HG03280 (cell line): Measurements from ENCODE around the gene PFN1.

Experiments used
- ATAC-seq: cut with Tn5 transposase; IDR thresholded peaks from one replicate; pipeline ENCODE4 v1.9.1; 2021; ENCODE audit warnings: mild to moderate bottlenecking, moderate library complexity; ENCODE audit not compliant: unreplicated experiment

PFN1 gene

DNA sequence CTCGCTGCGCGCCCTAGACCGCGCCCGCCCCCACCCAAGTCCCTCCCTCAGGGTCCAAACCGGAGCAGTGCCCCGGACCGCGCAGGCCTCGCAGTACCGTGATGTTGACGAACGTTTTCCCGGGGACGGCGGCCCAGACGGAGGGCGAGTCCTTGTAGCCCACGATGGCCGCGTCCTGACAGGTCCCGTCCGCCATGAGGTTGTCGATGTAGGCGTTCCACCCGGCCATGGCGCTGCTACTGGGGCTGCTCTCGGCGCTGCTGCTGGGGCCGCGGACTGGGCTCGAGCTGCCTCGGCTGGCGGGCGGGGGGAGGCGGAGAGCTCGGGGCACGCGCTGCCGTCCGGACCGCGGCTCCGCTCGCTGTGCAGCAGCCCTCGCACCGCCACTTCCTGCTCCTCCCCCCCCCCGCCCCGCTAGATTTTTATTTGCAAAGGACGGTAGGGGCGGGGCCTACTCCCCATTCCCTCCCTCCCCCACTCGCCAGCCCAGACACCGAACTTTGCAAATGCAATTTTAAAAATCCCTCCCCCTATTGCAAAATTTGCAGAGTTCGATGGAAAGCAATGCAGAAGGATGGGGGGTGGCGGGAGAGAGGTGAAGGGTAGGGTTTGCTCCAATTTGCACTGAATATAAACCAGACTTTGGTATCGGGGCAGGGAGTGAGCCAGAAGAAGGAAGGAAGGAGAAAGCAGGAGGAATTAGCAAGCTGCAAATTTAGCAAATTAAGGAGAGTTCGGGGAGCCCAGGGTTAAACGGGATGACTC lies at the start of gene PFN1:
TSS of gene PFN1 (minus strand) at position 365 of the 765 bp plus-strand sequence. CDS start at position 229, 136 bp downstream.
- ATAC-seq, result peak; percentile 26

DNA sequence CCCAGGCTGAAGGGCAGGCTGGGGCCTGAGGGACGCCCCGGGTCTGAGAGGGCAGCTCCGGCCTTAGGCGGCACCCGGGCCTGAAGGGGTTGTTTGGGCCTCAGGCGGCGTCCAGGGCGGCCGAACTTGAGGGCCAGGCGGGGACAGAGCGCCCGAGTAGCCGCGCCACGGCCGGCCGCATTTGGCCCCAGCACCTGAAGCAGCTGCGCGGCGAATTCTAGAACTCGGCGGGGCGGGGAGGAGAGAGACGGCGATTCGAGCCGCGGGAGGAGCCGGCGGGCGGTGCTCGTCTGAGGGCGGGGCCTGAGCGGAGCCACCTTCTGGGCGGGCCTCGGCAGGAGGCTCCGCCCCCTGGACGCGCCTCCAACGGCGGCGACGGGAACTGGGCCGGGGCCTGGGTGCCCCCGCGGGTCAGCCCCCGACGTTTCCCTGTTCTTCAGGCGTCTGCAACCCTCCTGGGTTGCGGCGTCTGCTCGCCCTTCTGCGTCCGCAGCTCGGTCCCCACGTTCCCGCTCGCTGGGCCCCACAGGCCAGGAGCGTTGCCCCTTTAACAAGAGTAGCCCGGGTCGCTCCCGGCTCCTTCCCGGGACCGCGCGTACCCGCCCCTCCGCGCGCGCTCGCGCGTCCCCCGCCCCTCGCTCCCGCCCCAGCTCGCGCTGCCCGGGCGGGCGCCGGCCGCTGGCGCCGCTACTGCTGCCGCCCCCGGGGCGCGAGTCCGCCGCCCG lies 49.1 kb upstream of the PFN1 start, which contains the start of the genes INCA1 and KIF1C:
TSS of gene INCA1 (minus strand) at position 221 of the 725 bp plus-strand sequence. CDS start 3,085 bp downstream, outside the sequence.
TSS of gene KIF1C (plus strand) at position 649 of the 725 bp plus-strand sequence. CDS start 2,297 bp downstream, outside the sequence.
- ATAC-seq, result peak; percentile 86

DNA sequence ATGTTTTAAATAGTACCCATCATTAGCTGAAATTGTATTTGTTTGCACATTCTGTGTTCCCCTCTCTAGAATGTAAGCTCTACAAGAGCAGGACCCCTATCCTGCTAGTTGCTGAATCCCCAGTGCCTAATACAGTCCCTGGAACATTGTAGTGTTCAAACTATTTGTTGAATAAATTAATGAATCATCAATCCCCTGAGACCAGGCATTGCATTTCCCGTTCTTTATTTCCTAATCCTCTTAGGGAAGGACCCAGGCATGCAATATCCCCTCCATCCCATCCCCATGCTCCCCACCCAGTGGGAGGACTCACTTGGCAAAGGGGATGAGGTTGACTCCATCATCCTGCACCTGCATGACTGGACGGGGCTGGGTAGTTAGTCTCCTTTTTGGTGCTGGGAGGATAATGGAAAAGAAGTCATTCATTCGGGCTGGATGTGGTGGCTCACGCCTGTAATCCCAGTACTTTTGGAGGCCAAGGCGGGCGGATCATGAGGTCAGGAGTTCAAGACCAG lies 45.8 kb upstream of the PFN1 start:
- no peak for ATAC-seq

DNA sequence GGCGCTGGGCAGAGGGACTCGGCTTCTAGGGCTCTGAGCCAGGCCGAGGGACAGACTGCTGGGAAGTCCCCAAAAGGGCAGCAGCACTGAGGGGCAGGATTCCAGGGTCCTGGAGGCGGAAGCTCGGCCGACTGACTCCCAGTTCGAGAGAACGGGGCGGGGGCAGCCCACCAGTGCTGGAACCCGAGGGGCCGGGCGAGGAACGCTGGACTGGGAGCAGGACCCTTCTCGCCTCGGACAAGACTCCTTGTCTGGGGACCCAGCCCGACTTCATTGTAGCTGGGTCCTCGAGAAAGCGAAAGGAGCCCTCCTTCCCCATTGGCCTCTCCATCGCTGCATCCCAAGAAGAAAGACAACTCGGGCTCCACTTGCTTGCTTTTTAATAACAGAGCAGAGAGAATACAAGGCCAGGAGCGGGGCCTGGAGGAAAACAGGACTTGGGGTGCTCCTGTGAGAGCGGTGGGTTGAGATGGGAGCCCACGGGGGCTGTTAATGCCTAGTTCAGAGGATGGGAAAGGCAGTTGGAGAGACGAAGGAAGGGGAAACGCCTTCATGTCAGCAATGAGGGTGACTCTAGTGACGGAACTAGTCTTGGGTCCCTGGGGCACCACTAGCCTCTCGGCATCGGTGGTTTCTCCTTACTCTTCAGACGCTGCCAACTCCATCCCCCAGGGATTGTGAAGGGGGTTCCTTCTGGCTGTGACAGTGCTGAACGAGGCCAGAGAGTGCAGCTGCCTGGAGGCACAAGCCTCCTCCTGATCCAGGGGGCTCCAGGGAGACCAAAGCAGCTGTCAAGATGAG lies 39.6 kb upstream of the PFN1 start:
- no peak for ATAC-seq

DNA sequence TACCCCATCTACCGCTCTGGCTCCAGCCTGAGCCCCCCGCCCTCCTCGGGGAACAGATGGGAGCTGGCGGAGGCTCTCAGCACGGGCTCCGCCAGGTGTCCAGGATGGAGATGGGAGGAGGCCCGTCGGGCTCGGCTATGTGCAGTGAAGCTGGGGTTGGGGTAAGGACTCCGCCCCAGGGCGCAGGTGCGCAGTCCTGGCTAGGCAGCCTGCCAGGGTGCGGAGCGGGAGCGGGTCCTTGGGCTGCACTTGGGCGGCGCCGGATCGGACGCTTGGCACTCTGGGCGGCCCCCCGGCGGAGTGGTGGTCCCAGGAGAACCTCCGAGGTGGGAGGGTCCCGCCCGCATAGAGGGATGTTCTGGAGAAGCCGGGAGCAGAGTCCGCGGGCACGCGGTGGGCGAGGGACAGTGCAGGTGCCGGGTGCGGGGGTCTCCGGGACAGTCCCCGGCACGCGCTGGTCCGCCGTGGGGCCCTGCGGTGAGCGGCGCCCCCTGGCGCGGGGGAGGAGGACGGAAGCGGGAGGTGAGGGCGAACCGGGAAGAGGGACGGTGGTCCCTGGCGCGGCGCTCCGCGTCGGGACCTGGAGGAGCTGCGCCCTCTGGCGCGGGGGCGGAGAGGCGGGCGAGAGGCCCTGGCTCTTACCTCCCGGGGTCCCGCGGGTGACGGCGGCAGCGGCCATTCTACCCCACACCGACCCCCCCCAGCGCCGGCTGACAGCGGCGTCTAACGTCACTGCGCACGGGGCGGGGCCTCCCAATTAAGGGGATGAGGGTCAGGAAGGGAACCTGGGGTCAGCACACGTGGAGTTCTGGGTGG lies 38.8 kb upstream of the PFN1 start, which contains the start of gene CAMTA2:
TSS of gene CAMTA2 (minus strand) at position 725 of the 816 bp plus-strand sequence. CDS start 1,453 bp downstream, outside the sequence.
- ATAC-seq, result peak; percentile 67

DNA sequence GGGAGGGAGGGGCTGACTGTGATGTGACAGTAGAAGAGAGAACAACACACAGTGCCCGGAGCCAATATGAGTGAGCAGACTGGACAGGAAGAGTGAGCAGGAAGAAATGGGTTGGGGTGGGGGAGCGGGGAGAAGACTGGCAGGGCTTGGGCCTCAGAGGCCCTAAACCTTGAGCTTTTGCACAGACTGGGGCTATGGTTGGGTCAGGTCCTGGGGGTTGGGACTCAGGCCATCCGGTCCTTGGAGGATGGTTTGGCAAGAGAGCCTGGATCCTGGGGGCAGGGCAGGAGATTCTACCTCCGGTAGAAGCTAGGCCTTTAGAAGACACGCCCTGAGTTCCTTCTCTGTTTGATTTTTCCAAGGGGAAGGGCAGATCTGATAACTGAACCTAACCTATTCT lies 38.1 kb upstream of the PFN1 start:
- ATAC-seq, result no peak

DNA sequence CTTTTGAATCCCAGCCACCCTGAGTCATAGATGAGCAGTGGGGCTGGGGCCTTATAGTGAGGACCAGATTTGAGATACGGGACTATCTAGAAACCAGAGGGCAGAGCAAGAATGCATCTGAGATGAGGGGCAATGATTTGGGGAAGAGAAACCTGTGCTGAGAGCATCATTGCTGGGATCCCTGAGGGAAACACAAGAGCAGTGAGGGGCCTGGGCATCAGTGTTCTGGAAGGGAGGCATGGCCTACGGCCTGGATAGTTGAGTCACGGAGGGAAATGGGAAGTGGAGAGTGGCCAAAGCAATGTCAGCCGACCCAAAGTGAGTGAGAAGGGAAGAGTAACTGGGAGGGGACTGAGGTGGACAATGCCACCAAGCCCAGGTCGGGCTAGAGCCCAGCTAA lies 34.0 kb upstream of the PFN1 start:
- ATAC-seq, result no peak

DNA sequence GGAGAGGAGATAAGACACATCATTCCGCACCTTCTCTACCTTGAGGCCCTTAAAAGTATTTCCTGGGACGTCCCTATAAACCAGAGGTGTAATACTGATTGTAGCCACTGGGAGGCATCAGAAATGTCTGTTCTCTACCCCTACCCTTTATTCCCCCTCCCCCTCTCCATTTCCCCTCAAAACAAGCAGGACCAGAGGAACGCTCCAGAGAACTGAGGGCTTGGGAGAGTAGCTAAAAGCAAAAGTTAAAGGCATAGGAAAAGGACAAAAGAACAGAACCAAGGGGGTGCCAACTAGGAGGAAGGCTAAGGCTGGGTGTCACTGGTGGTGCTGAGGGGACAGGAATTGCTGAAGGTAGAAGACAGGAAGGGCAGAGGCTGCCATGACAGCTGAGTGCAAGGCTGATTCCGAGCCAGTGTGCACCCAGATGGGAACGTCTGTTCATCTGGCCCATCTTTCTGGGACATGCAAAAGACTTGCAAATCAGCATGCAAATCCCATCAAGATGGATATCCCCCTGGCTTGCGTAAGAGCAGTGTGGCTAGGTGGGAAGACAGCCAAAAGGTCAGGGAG lies 32.4 kb upstream of the PFN1 start:
- ATAC-seq, result no peak

DNA sequence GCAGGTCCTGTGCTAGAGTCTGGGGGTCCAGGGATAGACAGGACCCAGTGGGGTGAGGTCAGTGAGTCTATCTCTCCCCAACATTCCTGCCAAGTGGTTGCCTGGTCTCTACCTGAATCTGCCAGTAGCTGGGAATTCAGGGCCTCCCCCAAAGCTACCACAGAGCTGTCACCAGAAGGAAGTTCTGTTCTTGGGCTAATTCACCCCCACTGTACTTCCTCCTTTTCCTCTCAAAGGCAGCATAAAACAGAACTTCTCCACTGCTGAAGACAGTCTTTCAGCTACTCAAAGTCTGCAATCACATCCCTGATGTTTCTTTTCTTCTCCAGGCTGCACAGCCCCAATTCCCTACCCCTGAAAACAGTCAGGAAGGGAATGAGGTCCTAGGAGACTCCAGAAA lies 30.4 kb upstream of the PFN1 start:
- ATAC-seq, result no peak

DNA sequence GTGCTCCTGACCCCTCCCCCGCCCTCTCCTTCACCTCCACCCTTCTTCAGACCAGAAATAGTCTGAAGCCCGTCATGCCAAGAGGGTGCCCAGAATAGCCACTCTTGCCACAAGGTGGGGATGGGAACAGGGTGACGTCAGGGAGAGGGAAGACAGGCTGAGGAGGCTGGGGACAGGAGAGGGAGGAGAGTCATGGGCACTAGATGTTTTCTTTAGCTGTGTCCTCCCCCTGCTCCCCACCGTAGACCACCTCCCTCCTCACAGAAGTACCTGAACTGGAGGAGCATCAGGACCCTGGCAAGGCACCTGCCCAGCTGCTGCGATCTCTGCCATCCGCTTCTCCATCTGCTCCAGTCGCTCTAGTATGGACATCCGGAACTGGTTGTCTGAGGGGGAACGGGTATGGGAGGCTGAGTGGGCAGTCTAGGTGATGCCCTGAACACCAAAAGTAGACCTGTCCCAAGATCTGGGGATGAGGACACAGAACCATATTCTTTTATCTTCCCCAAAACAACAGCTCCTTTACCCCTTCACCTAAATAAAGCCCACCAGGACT lies 25.9 kb upstream of the PFN1 start:
- ATAC-seq, result no peak

DNA sequence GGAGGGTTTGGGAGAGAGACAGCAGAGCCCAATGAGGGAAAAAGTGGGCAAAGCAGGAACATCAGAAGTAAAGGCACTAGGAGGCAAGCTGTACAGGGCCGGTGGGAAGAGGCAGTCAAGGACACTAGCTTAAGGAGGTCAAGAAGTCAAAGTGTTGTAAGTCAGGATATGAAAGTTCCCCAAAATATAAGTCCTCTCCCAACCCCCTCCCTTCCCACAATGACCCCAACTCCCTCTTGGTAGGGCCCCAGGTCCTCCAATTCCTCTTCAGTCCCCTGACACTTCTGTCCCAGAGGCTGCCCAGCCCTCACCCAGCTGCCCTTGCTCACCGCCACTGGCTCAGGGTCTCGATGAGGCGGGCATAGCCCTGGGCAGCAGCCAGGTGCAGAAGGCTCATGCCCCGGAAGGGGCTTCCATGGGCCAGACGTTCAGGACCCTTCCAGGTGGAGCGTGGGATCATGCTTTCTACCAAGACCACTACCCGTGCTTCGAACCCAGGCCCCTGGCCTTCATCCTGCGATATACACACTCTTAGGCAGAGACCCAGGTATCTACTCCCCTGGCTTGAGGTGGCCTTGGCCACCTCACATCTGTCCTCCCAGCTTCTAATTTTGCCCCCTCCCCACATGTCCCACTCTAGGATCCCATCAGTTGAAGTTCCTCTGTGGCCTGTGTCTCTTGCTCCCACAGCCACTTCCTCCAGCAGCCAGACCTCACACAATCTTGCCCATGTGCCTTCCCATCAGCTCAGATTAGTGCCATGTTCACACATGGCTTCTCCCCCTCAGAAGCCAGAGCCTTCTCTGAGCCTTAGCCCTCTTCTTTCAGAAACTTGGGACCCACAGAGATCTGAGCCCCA lies 25.2 kb upstream of the PFN1 start:
- ATAC-seq, result no peak

DNA sequence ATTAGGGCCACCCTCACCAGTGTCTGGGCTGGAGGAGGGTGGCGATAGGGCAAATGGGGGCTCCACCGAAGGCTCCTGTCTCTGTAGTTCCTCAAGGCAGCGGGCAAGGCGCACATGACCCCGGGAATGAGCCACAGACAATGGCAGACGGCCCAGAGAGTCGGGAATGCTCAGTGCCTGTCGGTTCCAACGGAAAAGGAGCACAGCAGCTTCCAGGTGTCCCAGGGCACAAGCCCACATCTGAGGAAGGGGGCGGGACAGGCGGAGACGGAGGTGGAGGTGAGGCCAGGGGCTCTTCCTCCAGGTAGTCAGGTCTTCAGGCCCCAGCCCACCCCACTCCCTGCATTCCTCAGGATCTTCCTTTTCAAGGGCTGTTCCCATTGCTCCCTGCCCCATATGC lies 24.4 kb upstream of the PFN1 start:
- ATAC-seq, result no peak

DNA sequence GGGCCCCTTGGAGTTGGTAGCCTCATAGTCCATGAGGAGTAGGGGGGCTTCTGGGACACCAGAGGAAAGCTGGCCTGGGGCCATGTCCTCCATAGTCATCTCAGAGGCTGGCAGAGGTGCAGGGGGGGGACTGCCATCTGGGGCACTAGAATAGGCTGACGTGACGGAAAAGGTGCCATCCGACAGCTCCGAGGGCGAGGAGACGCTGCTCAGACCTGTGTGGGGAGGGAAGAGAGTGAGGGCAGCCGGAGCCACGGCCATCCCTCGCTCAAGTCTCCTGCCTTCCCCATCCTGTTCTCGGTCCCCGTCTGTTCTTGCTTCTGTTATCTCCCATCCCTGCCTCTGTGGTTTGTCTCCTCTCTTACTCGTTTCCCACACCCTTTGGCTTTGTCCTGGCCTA lies 24.0 kb upstream of the PFN1 start:
- ATAC-seq, result no peak

DNA sequence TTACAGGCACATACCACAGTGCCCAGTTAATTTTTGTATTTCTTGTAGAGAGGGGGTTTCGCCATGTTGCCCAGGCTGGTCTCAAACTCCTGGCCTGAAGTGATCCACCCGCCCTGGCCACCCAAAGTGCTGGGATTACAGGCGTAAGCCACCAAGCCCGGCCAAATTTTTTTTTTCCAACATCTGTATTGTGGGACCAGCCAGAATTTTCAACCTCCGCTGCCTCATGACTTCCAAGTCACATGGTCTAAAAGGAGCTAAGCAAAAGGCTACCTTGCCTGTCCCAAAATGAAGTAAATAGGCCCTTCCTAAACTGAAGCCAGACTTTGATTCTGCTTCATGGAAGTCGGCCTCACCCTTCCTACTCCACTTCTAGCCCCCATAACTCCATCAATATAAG lies 23.5 kb upstream of the PFN1 start:
- ATAC-seq, result no peak

DNA sequence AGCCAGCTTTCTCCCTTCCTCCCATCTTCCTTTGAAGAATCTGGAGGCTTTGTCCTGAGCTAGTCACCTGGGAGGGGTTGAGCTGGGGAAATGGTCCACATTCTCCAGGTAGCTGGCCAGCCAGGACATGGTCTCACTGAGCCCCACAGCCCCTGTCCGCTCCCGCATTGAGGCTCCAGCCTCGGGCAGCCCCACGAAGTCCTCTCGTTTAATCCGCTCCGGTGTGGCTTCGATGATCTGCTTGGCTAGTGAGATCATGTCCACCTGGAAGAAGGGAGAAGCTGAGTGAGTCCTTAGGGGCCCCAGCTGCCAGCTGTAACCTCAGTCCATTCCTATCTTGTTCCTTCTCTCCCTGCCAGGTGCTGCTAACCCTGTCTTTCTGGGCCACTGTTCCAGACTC lies 21.9 kb upstream of the PFN1 start:
- no peak for ATAC-seq

DNA sequence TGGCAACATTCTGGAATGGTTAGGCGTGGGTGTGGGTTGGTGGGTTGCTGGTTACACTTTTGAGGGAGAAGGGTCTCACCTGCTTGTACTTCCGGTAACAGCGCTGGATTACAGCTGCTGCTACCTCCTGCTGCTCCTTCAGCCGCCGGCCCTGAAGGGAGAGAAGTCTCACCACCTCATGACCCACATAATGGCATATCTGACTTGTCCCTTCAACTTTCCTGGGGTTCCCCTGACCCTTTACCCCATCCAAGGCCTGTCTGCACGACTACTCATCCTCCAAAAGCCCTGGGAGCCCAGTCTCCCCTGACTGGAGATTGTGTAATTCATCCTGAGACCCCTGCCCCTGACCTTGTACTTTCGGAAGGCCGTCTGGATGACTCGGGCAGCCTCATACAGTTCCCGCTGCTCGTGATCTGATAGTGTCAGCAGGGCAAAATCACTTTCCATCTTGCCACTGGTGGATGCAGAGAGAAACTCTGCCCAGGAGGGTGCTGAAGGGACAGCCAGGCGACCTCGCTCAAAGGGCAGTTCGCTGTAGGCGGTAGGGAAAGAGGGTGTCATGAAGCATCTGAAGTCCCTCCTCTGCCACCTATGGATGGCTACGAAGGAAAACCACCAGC lies 21.3 kb upstream of the PFN1 start:
- no peak for ATAC-seq

DNA sequence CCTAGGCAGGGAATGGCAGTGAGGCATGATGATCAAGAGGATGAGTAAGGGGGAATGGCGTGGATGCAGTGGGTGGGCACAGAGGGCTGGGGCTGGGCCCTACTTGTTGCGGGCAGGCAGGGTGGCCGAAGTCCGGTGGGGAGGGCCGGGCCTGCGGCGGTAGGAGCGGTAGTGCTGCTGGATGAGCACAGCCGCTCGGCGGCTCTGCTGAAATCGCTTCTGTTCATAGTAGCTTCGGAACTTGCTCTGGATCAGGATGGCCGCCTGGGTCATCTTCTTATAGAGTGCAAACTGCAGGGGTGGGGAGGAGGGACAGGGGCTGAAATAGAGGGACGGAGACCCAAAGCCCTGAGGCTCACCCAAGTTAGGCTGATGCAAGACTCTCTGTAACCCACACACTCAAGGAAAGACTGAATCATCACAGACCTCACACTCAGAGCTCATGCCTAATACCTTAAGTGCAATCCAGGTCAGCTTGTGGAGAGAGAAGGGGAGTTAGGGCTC lies 20.8 kb upstream of the PFN1 start:
- no peak for ATAC-seq

DNA sequence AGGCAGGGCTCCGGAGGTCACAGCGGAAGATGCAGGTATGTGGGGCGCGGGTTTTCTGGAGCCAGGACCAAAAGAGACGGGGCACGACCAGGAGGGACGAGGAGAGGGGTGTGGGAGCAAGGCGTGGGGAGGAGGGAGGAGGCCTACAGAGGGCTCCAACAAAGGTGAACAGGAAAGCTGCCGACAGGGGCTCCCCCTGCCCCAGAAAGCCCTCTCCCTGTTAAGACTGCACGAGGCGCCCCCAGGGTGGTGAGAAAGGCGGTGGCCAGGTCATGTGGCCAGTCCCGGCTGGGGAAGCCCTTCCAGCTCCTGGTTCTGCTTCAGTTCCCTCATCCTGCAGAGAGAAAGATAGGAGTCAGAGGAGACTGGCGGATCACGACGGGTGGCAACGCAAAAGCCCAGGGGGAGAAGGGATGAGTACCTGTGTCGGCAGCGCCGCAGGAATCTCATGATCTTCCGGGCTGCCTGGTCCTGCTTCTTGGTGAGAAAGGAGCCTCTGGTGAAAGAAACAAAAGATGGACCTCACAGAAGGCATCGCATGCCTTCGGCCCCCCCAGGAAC lies 20.2 kb upstream of the PFN1 start:
- ATAC-seq, result no peak
